GM19328 (cell line): ENCODE measurements around the gene ABCA13.
A peak's percentile ranks its signal among the peaks of the same experiment; 100 is the strongest.

Source experiments
- ATAC-seq: cut with Tn5 transposase; IDR thresholded peaks from one replicate; pipeline ENCODE4 v1.9.1; 2021; ENCODE audit warnings: mild to moderate bottlenecking, moderate library complexity; ENCODE audit not compliant: unreplicated experiment

Gene ABCA13

GRCh38 chr7:48296966-48297365 lies 125.7 kb downstream of the ABCA13 start:
- no peak for ATAC-seq

GRCh38 chr7:48298779-48299178 lies 127.5 kb downstream of the ABCA13 start:
- peak; percentile 77 for ATAC-seq

GRCh38 chr7:48299580-48300169 lies 128.4 kb downstream of the ABCA13 start:
- peak; percentile 78 for ATAC-seq

GRCh38 chr7:48300301-48300700 lies 129.0 kb downstream of the ABCA13 start:
- no peak for ATAC-seq

DNA sequence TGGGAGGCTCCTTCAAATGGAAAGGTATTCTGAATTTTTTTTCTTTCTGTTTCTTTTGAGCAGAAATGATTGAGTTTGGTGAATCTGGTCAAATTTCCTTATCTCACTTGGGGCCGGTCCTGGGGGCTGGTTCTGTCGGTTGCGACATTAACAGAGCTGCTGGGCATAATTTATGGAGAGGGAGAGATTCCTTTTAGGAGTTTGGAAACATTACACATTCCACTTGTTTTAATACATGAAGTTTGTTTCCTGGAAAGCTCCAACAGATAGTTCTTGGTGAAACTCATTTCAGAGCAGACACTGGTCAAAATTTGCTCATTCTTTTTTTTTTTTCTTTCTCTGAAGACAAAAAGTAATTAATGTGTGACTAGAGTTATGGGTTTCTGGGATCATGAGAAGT lies 129.9 kb downstream of the ABCA13 start:
- no peak for ATAC-seq

DNA sequence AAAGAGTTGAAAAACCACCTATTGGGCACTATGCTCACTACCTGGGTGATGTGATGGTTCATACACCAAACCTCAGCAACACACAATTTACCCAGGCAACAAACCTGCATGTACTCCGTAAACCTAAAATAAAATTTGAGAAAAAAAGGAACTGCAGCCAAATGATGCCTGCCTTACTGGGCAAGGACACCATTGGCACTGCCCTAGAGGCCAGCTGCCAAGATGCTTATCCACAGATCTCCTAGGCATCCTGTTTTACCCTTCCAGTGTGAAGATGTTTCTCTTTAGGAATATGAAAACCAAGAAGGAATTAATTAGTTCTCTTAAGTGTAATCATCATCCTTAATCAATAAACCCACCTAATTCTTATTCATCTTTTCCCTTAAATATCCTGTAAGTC lies 133.4 kb downstream of the ABCA13 start:
- no peak for ATAC-seq

GRCh38 chr7:48305661-48306060 lies 134.4 kb downstream of the ABCA13 start:
- no peak for ATAC-seq

GRCh38 chr7:48307041-48307714 lies 135.9 kb downstream of the ABCA13 start:
- ATAC-seq: no peak

DNA sequence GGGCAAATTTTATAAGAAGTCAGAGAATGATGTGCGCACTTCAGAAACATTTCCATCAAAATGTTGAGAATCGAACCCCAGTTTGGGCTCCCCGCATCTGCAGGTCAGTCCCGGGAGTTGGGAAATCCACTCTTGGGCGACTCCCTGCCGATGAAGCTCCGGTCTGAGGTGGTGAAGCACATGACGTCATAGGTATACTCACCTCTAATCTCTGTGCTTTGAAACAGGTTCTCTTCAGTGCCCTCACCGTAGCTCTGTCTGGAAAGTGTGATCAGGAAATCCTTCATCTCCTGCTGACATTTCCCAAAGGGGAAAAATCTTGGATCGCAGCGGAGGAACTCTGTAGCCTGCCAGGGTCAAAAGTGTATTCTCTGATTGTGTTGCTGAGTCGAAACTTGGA lies 138.5 kb downstream of the ABCA13 start:
- no peak for ATAC-seq

GRCh38 chr7:48311464-48312100 lies 140.3 kb downstream of the ABCA13 start:
- no peak for ATAC-seq

DNA sequence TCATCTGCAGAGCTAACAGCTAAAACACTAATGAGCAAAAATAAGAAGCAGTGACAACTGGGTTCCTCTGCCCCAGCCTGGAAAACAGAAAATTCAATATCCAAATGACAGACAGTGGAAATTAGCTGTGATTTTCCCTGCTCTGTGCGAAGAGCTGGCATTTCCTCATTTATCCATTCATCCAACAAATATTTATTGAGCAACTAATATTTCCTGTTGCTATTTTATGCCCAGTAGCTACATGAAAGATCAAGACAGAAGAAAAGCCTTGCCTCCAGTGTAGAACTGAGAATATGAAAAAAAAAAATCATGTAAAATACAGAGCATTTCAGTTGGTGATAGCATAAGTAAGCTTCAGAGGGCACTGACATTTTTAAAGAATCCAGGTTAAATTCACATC lies 140.9 kb downstream of the ABCA13 start:
- no peak for ATAC-seq

DNA sequence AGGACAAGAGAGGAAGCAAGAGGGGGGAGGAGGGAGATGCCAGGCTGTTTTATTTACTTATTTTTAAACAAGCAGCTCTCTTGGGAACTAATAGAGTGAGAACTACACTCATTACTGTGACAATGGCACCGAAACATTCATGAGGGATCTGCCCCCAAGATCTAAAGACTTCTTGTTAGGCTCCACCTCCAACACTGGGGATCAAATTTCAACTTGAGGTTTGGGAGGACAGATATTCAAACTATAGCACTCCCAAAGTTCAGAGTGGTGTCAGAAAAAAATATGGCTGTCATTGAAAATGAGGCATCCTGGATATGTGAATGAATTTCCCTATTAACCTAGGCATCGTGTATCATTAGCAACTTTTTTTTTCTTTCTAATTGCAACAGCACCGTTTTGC lies 145.5 kb downstream of the ABCA13 start:
- ATAC-seq: no peak

GRCh38 chr7:48317360-48317759 lies 146.1 kb downstream of the ABCA13 start:
- ATAC-seq: no peak

- no peak for ATAC-seq
Observed at GRCh38 chr7:48321319-48322010, 150.2 kb downstream of the ABCA13 start.

DNA sequence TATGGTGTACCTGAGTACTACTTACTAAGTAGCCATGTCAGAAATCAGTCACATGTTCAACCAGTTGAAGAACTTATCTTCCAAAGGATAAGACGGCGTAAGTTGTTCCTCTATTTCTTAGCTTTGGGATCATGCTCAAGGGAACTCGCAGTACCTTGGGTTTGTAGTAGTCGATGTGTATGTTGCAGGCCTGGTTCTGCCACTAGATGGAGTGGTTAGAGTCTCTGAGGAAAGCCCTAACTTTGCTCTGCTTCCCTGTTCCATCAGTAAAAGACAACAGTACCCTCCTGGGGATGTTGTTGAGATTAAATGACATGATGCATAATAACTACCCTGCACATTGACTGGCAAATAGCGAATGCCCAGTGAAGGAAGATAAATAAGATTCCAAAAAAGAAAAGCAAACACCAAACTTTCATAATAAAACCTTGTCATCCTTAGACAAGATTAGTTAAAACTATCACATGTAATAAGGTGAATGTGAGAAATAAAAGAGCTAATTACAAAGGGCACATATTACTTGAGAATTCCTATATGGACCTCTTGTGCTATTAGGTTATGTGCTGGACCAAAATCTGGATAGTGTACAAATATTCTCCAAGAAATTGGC lies 165.9 kb downstream of the ABCA13 start:
- ATAC-seq: no peak

DNA sequence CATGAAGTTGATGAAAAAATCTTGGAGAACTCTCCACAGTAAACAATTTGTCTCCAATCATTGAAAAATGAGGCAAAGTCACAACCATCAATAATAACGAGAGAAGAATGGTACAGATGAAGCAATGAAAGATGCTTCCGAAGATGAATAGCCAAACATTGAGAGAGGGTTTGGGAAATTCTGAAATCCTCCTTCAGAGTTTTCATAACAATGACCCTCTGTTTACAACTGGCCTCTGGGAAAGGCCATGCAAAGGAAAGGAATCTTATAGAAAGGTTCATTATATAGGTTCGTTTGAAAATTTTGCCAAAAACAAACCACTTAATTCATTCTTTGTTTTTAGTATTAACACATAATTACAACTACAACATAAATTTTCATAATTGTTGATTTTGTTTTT lies 166.5 kb downstream of the ABCA13 start:
- ATAC-seq: no peak

DNA sequence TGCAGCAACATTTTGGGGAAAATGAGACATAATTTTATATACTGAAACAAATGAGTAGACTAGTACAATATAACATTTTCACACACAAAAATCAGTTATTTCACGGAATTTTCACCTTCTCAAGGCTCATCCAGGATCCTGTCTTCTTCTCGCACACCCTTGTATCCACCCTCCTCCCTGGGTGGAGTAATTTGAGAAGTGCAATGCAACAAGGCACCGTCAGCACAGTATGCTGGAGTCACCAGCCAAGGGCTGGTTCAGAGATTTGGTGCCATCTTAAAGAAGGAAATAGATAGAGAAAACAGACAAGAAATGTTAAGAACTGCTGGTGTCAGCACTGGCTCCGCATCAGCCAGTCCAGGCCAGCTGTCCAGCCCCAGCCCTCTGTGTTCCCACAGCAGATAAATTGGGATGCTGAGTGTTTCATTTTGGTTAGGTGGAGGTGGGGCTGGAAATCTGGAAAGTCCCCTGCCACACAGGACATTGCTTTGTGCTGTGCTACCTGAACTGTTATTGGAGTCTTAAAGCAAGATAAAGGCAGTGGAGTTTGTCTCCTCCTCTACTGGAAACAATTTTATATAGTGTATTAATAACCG lies 176.1 kb downstream of the ABCA13 start:
- no peak for ATAC-seq

DNA sequence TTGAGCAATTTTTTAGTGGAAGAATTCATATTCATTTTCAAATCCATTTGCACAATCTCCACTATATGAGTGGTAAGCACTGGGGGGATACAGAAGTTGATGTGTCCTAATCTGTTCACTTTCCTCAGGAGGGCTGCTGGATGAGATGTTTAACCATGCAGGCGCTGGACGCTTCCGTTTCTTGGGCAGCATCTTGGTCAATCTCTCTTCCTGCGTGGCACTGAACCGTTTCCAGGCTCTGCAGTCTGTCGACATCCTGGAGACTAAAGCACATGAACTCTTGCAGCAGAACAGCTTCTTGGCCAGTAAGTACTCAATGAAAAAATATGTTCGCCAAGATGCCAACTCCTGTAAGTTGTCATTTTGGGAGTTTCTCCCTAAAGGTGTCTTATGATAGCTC lies 179.3 kb downstream of the ABCA13 start:
- ATAC-seq: no peak

DNA sequence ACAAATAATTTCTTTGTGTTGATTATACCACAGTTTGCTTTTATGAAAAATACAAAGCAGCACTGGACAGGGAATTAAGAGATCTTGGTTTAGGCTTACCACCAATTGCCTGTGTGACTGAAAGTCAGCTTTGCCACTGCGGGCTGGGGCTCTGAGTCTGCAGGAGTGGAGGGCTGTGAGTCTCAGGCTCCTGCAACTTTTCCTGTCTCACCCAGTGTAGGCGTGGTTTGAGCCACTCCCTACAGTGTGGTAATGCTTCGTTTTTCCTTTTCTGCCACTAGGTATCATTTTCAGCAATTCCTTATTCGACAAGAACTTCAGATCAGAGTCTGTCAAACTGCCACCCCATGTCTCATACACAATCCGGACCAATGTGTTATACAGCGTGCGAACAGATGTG lies 180.6 kb downstream of the ABCA13 start:
- no peak for ATAC-seq

- no peak for ATAC-seq
Observed at GRCh38 chr7:48355346-48355745, 184.1 kb downstream of the ABCA13 start.

DNA sequence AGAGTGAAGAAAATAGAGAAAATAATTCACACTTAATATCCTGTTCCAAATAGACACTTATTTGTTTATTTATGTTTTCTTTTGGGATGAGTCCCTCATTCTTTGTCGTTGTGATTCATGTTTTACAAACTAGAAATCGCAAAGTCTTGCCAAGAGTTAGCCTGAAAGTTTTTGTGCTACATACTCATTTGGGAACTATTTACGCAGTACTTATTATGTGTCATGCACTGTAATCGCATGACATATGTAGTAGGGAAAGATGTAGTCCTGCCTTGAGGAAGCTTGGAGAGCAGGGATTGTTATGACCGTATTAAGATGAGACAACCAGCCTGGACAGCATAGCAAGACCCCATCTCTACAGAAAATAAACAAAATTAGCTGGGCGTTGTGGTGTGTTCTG lies 189.3 kb downstream of the ABCA13 start:
- ATAC-seq: no peak
